HG03432 (cell line): ENCODE measurements around the gene PCDH20.
"Not testable (repeated sequence)": the region's sequence is repeated elsewhere in the genome, so short reads cannot be mapped to it uniquely, and the experiment has no call there.

Experiments used
- ATAC-seq: cut with Tn5 transposase; IDR thresholded peaks from one replicate; pipeline ENCODE4 v1.9.1; 2021; ENCODE audit warnings: mild to moderate bottlenecking, moderate library complexity; ENCODE audit not compliant: unreplicated experiment

PCDH20 gene

GRCh38 chr13:61415749-61416148, at the start of gene PCDH20:
TSS of gene PCDH20 (minus strand) at chr13:61415849. CDS start at chr13:61415158, 691 bp downstream.
- ATAC-seq: no peak

DNA sequence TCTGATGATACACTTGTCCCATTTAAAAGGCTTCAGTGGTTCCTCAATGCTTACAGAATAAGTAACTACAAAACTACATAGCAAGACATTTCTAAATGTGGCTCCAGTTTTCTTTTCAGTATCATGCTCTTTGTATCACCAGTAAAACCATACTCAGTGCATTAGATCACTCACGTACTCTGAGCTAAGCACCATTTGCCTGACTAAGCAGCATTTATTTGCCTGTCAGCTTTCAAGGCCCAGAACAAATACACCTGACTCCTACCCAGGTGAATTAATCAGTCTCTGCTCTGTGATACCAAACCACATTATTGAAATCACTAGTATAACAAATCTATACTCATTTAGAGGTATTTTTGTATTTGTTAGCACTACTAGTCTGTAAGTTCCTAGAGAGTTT, 47.4 kb upstream of the PCDH20 start:
- no peak for ATAC-seq

DNA sequence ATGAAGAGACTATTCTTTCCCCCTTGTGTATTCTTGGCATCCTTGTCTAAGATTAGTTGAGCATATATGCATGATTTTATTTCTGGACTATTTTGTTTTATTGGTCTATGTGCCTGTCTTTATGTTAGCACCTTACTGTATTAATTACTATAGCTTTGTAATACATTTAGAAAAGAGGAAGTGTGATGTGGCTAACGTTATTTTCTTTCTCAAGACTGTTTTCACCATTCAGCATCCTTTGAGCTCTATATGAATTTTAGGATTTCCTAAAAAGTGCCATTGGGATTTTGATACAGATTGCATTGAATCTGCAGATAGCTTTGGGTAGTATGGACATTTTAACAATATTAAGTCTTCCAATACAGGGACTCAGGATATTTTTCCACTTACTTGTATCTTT, 37.5 kb upstream of the PCDH20 start:
- ATAC-seq: no peak

GRCh38 chr13:61432029-61432428, 16.4 kb upstream of the PCDH20 start:
- ATAC-seq: no peak

DNA sequence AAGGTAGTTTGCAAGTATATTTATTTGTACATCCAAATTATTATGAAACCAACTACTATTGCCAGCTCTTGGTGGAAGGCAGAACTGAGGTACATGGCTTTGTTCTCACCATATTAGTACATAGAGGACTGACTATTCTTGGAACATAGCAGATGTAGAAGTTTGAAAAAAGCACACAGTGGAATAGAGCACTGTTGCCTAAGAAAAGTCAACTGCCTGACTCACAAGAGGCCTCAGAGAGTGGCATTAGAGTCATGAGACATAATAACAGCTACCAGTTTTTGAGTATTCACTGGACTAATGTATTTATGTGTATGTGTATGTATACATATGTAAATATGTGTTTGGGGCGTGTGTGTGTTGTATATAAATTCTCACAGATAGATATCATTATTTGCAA, 8.3 kb upstream of the PCDH20 start:
- ATAC-seq: no peak

- ATAC-seq: no peak
Observed at GRCh38 chr13:61417086-61417570, 1.5 kb upstream of the PCDH20 start.

- no peak for ATAC-seq
Observed at GRCh38 chr13:61415058-61415721, 459 bp downstream of the PCDH20 start.

GRCh38 chr13:61414686-61415057, 977 bp downstream of the PCDH20 start:
- no peak for ATAC-seq

DNA sequence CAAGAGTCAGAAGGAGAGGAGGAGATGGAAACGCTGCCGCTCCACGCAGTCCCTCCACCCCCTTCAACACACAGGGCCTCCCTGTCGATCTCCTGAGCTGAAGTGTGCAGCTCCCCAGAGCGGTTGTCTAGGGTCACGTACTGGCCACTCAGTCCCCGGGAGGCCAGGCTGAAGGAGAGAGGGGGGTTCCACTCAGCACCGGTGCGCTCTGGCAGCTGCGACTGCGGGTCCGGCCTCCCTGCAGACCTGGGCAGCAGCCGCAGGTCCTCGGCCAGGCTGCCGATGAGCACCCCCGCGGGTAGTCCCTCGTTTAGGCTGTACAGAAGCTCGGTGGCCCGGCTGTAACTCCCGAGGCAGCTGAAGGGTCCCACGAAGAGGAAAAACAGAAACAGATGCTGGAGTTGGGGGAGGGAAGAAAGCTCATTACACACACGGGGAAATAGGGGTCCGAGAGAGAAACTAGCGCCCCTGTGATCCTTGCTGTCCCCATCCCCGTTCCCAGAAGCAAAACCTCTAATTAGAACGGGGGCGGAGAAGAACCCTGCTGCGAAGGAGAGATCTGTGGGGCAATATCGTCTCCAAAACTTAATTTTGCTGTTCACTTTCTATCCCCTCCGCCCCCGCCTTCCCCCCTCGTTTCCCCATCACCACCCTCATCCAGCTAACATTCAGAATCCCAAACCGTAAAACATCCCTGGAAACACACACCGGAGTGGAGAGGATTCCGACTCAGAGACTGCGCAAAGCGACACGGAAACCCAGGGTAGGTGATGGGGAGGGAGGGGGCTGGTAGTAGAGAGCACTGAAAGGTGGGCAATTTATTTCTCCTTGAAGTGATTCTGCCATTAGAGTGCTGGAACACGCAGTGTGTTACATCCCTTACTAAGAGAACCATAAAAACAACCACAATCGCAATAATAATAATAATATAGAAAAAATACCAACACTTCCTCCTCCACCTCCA, 1.8 kb downstream of the PCDH20 start:
- no peak for ATAC-seq

- ATAC-seq: no peak
Observed at GRCh38 chr13:61410669-61411297, 4.9 kb downstream of the PCDH20 start.

DNA sequence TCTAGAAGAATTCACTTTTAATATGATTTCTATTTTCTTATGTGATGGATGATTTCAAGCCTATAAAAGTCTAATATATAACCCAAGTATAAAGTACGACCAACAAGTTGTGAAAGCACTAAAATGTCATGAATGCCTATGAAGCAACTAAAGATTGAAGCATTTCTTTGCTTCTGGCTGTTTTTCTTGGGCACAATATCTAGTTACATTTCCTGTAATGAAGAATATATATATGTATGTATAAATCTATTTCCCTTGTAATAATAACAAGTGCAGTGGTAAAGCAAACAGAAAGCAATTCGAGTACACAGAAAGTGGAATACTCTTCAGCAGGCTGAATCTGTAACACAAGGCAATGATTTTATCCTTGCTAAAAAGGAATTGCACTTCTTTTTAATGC, 5.4 kb downstream of the PCDH20 start:
- no peak for ATAC-seq

- no peak for ATAC-seq
Observed at GRCh38 chr13:61408571-61408970, 7.1 kb downstream of the PCDH20 start.

DNA sequence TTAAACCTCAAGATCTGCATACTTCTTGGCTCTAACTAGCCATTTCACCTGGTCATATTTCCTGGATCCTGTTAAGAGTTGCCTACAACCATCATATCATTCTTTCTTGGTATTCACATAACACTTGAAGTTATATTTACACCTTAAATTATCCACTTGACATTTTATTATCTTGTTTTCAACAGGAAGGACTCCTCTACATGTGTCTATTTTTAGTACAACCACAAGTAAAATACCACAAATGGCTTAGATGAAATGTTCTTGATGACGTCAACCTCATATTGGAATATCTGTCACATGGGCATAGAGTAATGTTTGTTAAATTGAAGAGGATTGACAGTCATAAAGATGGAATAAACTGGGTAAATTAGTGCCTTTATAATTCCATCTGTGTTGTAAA, 9.4 kb downstream of the PCDH20 start:
- ATAC-seq: no peak

GRCh38 chr13:61396121-61396520, 19.5 kb downstream of the PCDH20 start:
- ATAC-seq: no peak

DNA sequence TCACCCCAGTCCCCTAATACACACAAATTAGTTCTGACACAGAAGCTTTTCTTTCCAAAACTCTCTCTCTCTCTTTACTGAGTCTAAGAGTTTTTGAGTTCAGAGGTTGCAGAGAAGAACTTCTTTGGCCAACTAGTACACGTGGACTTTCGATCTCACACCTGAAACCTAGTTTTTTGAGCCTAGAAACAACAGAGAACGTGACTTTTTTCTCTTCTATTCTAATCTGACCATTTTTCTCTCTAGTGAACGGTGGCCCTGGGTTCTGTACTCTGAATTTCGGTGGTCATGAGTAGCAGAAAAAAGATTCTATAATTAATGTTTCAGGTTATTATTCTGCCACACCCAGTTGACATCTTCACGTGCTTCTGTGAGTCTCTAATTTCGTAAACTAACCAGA, 24.2 kb downstream of the PCDH20 start:
- ATAC-seq: no peak

- no peak for ATAC-seq
Observed at GRCh38 chr13:61387694-61388093, 28.0 kb downstream of the PCDH20 start.

DNA sequence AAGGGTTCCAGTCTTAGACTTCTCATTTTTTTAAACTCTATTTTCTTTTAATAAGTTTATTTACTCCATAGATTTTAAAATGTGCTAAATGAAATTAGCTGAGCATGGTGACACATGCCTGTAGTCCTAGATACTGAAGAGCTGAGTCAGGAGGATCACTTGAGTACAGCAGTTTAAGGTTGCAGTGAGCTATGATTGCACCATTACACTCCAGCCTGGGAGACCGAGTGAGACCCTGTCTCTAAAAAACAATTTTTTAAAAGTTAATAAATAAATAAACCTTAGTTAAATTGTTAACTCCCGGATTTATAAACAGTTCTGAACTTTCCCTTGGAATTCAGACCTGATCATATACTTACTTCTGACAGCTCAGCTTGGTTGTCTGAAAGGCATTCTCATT, 32.5 kb downstream of the PCDH20 start:
- ATAC-seq: no peak

DNA sequence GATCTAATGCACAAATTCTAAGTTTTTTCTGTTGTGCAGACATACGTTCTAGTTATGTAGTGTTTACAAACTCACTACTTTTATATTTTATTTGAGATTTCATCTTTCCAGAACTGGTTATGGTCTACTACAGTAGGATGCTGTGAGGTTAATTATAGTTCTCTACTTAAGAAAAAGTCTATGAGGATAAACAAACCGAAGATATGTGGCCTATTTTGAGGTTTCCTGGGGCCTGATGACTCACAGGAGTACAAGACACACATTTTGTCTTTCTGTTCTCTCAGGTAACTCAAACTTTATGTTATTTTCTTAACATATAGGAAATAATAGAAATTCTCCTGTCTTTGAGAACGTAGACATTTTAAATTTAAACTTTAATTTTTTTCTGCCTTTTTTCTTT, 45.1 kb downstream of the PCDH20 start:
- no peak for ATAC-seq

- not testable (repeated sequence) for ATAC-seq
Observed at GRCh38 chr13:61364690-61365089, 51.0 kb downstream of the PCDH20 start.

DNA sequence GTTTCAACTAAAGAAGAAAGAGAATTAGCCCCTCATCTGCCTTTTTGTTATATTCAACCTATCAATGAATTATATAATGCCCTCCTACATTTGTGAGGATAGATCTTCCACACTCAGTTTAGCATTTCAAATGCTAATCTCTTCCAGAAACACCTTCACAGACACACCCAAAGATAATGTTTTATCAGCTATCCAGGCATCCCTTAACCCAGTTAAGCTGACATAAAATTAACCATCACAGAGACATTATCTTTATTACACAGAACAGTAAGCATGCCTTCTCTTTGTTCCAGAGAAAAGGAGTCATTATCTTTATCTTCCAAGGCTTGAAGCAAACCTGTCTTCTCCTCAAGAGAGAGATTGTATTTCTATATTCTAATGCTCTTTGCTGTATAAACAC, 53.1 kb downstream of the PCDH20 start:
- ATAC-seq: no peak
